HG03066 (cell line): Measurements from ENCODE around the gene RRAGC.

Source experiments
- ATAC-seq: cut with Tn5 transposase; IDR thresholded peaks from one replicate; pipeline ENCODE4 v1.9.1; 2021; ENCODE audit warnings: low read depth; ENCODE audit not compliant: unreplicated experiment

Gene RRAGC, protein sequence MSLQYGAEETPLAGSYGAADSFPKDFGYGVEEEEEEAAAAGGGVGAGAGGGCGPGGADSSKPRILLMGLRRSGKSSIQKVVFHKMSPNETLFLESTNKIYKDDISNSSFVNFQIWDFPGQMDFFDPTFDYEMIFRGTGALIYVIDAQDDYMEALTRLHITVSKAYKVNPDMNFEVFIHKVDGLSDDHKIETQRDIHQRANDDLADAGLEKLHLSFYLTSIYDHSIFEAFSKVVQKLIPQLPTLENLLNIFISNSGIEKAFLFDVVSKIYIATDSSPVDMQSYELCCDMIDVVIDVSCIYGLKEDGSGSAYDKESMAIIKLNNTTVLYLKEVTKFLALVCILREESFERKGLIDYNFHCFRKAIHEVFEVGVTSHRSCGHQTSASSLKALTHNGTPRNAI

GRCh38 chr1:38859561-38860453, at the start of gene RRAGC:
TSS of gene RRAGC (minus strand) at chr1:38859772. CDS start at chr1:38859646, 126 bp downstream.
- peak; percentile 90 for ATAC-seq

DNA sequence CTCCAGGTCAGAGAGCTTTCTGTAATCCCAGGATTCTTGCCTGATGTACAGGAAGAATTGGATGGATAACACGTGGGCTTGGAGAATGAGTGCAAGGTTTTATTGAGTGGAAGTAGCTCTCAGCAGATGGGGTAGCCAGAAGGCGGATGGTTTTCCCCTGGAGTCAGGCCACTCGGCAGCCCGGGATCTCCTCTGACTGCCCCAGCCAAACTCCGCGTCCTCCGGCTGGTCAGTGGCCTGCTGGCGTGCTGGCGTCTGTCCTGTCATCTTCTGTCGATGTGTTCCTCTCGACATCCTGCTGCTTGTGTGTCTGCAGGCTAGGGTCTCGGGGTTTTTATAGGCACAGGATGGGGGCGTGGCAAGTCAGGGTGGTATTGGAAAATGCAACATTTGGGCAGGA, 49.2 kb upstream of the RRAGC start:
- ATAC-seq: no peak

DNA sequence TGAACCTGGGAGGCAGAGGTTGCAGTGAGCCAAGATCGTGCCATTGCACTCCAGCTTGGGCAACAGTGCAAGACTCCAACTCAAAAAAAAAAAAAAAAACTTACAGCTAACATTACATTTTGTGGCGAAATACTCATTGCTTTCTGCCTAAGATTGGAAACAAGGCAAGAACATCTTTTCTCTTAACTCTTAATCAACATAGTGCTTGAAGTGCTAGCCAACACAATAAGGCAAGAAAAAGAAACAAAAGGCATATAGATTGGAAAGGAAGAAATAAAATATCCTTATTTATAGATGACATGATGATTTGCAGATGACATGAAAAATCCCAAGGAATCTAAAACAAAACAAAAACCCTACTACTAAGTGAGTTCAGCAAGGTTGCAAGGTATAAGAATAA, 46.4 kb upstream of the RRAGC start:
- no peak for ATAC-seq

GRCh38 chr1:38899560-38899959, 40.0 kb upstream of the RRAGC start:
- ATAC-seq: no peak

DNA sequence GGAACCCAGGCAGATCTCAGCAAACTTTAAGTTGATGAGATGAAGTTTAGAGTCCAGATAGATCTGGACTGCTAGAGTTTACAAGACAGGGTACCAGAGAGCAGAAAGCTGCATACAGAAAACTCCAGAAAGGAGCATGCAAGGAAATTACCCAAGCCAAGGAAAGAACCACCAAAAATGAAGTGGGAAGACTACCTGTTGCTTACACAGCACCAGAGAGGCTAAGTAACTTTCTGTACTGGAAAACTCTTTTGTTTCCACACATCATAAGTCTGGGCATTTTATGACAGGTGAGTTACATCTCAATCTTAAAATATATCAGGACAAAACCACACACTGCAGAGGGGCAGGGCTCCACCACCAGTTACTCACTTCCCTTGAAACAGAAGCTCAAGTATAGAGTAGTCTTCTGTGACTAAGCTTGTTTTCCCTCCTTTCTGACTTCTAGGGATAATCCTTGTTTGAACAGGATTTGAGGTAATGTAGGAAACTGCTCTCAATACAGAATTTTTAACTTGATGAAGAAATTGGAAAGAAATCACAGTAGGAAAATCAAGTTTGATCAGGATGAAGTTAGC, 39.2 kb upstream of the RRAGC start:
- no peak for ATAC-seq

DNA sequence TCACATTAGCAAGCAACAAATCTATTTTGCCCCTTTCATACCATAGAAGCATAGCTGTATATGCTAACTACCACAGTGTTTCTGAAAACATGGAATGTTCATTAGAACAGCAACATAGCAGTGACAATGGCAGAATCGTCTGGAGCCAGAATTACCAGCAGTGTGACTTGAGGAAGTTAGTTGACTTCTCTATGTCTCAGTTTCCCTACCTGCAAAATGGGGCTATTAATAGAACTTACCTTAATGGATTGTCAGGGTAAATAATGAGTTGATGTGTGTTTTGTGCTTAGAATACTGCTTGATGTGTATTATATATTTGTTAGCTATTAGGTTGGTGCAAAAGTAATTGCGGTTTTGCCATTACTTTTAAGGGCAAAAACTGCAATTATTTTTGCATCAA, 36.6 kb upstream of the RRAGC start:
- no peak for ATAC-seq

- ATAC-seq: no peak
Measured at GRCh38 chr1:38892976-38893375, 33.4 kb upstream of the RRAGC start.

GRCh38 chr1:38891753-38892152, 32.2 kb upstream of the RRAGC start:
- ATAC-seq: no peak

DNA sequence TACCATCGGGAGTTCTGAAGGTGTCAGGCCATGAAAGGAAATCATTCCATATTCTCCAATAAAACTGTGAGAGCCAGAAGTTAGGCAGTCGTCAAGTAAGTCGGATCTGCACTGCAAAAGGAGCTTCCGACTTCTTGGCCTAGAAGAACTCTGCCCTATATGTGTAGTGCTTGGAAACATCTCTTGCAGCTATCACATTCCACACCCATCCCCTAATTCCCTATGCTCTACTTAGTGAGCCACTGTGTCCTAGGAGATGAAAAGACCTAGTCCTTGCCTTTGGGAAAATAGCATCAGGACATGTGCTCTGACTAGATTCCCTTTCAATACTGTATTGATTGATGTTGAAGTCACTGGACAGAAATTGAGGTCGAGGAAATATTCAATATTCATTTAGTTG, 30.0 kb upstream of the RRAGC start:
- no peak for ATAC-seq

- no peak for ATAC-seq
Measured at GRCh38 chr1:38888423-38889333, 29.1 kb upstream of the RRAGC start.

GRCh38 chr1:38885092-38885491, 25.5 kb upstream of the RRAGC start:
- no peak for ATAC-seq

- ATAC-seq: no peak
Measured at GRCh38 chr1:38881487-38881886, 21.9 kb upstream of the RRAGC start, which contains the start of gene GJA9. TSS of gene GJA9 (minus strand) at chr1:38881587. CDS start at chr1:38876098, 5,489 bp downstream.

DNA sequence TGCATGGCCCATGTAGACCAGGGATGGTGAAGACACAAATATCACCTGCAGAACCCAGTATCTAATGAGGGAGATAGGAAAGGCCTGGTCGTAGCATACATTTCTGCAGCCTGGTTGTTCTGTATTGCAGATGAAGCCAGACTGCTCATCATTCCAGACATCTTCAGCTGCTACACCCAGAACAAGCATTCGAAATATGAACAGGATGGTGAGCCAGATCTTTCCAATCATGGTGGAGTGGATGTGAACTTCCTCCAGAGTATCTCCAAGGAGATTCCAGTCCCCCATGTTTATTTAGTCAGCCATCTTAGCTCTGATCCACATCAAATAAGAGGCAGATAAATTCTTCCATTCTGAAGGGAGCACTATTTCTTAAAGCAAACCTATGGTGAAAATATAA, 16.2 kb upstream of the RRAGC start:
- no peak for ATAC-seq

DNA sequence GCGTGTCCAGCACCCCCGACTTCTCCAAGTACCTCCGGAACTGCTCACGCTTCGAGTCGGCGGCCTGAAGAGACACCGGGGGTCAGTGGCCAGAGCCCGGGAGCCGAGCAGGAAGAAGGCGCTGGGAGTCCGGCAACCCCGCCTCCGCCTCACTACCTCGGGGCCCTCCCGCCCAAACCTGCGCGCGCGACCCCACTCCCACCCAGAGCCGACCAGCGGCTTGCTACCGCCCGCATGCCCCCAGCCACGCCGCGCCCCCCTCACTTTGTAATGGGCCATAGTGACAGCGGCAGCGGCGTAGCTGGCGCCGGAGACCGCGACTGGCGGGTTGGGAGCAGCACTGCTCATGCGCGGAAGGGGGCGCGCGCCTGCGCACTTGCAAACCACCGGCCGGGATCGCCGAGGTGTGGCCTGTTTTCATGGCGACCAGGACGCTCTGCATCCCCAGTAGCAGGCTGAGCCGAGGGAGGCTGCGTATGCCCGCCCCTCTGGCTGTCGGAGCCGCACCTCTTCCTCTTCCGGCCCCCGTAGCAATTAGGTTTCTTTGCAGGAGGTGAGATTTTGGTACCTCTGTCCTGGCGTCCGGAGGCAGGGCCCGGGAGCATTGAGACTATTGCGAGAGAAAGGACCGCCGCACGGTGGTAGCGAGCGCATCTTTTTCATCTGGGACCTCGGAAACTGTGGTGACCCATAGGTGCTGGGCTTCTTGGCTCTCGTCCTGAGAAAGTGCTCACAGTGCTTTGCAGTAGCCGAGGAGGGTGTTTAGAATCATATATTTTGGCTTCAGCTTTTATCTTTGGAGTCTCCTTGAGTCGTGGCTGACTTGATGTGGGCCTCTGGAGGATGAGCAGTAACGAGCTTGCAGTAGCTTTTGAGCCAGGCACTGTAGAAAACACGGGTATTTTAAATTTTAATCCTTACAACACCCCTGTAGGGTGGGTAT, 13.7 kb upstream of the RRAGC start, which contains the start of gene MYCBP:
Gene MYCBP (minus strand): TSS at position 322 of the 943 bp plus-strand sequence. CDS start 43 bp downstream, at position 279.
- ATAC-seq: peak; percentile 96

GRCh38 chr1:38872401-38873026, 12.9 kb upstream of the RRAGC start:
- peak; percentile 21 for ATAC-seq

GRCh38 chr1:38870996-38871395, 11.4 kb upstream of the RRAGC start:
- no peak for ATAC-seq

DNA sequence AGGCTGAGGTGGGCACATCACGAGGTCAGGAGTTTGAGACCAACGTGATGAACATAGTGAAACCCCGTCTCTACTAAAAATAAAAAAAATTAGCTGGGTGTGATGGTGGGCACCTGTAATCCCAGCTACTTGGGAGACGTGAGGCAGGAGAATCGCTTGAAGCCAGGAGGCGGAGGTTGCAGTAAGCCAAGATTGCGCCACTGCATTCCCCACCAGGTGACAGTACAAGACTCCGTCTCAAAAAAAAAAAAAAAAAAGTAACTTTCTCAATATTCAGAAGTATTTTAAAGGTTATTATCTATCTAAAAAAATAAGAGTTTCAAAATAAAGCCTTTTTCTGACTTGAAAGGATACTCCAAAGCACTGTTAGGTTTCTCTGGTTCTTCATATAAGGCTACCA, 7.6 kb upstream of the RRAGC start:
- no peak for ATAC-seq

- ATAC-seq: no peak
Measured at GRCh38 chr1:38865112-38865715, 5.6 kb upstream of the RRAGC start.
